GM12878 (cell line): Measurements from ENCODE around the gene CFAP99. TPM values are rescaled to one million over a fixed set of nuclear protein-coding genes. Genes with fewer than 3 reads are reported as not detected.

Source experiments
- ATAC-seq: fragments of 200-7000 bp; cut with Tn5 transposase; 3 replicates; pipeline ENCODE4 v1.9.1; 2020; ENCODE audit warnings: mild to moderate bottlenecking, moderate library complexity
- BruUV-seq: library from RNA; stranded (reverse); fragments of 400-500 nt; replicated peaks from 2 replicates; lab custom pipeline; 2021; lab: Mats Ljungman, UMichigan
- CTCF ChIA-PET: fragments of 300-600 bp; sonication (Branson Sonifier 250); formaldehyde crosslinking; extraction: SDS; loops from one replicate; lab custom pipeline; 2021; ENCODE audit warnings: inconsistent platforms; lab: Yijun Ruan, JAX
- POLR2A ChIA-PET: fragments of 350-600 bp; formaldehyde crosslinking; extraction: SDS; loops from one replicate; lab custom pipeline; 2021; ENCODE audit warnings: inconsistent platforms; lab: Charles Lee
- RAD21 ChIA-PET: fragments of 300-600 bp; sonication (Branson Sonifier 250); formaldehyde crosslinking; loops from one replicate; lab custom pipeline; 2023; ENCODE audit warnings: antibody characterized with exemption; ENCODE audit not compliant: unreplicated experiment; lab: Charles Lee
- SMC1A ChIA-PET: fragments of 300-600 bp; sonication (Branson Sonifier 250); formaldehyde crosslinking; loops from one replicate; lab custom pipeline; 2023; ENCODE audit not compliant: unreplicated experiment, uncharacterized antibody; lab: Charles Lee
- DNase-seq: peaks from one replicate; pipeline ENCODE4 v3.0.0-alpha.2; 2011; ENCODE audit warnings: low read depth, low spot score
- FAIRE-seq: peaks from 3 replicates; lab custom pipeline; 2011; peaks lifted over from hg19 to GRCh38; lab: Jason Lieb, UNC
- H2AFZ ChIP-seq: 2 replicates; pipeline ENCODE4 v1.6.0; 2011; ENCODE audit warnings: low read depth, low read length, control low read depth; ENCODE audit not compliant: control insufficient read depth
- H3K27ac ChIP-seq: 2 replicates; pipeline ENCODE4 v1.5.1; 2011; ENCODE audit warnings: control low read depth; ENCODE audit not compliant: control insufficient read depth, insufficient read depth
- H3K27me3 ChIP-seq, 2 experiments: replicated peaks in 1 of 2; 2 replicates each; pipeline versions ENCODE4 v1.6.0 to v1.6.1; 2011; ENCODE audit warnings: low read length in 1 of 2; ENCODE audit not compliant: control insufficient read depth in 2 of 2, insufficient read depth in 2 of 2
- H3K36me3 ChIP-seq, 2 experiments: 2 replicates each; pipeline ENCODE4 v1.5.1; 2011; ENCODE audit warnings: low read length in 1 of 2; ENCODE audit not compliant: control insufficient read depth in 2 of 2, insufficient read depth in 2 of 2
- H3K4me1 ChIP-seq: 2 replicates; pipeline ENCODE4 v1.6.1; 2011; ENCODE audit warnings: mild to moderate bottlenecking, low read length, moderate library complexity, mixed read lengths; ENCODE audit not compliant: control insufficient read depth, insufficient read depth
- H3K4me2 ChIP-seq: 2 replicates; pipeline ENCODE4 v1.6.0; 2011; ENCODE audit warnings: control low read depth; ENCODE audit not compliant: control insufficient read depth, insufficient read depth
- H3K4me3 ChIP-seq: fragments of 200-600 bp; sonication (generic); 2 replicates; pipeline ENCODE4 v1.5.1; 2016
- H3K79me2 ChIP-seq: 2 replicates; pipeline ENCODE4 v1.6.0; 2011; ENCODE audit warnings: low read length; ENCODE audit not compliant: control insufficient read depth, insufficient read depth
- H3K9ac ChIP-seq: 2 replicates; pipeline ENCODE4 v1.8.0; 2011; ENCODE audit warnings: low read length, control low read depth, mixed read lengths; ENCODE audit not compliant: control insufficient read depth, insufficient read depth
- H3K9me3 ChIP-seq: replicated peaks from 3 replicates; pipeline ENCODE4 v1.5.1; 2011; ENCODE audit warnings: mild to moderate bottlenecking, low read length; ENCODE audit not compliant: control insufficient read depth, insufficient read depth
- H4K20me1 ChIP-seq: 2 replicates; pipeline ENCODE4 v1.6.0; 2011; ENCODE audit not compliant: control insufficient read depth, insufficient read depth
- BCLAF1 ChIP-seq: fragments of 450-650 bp; IDR thresholded peaks from 2 replicates; pipeline ENCODE4 v1.6.1; 2017; ENCODE audit warnings: antibody characterized with exemption, mild to moderate bottlenecking, moderate library complexity
- CUX1 ChIP-seq: IDR thresholded peaks from 2 replicates; pipeline ENCODE4 v1.6.1; 2012; ENCODE audit warnings: improper control_type of control experiment, low read depth, low read length; ENCODE audit not compliant: insufficient replicate concordance
- ZNF592 ChIP-seq: fragments of 450-650 bp; IDR thresholded peaks from 2 replicates; pipeline ENCODE4 v1.6.1; 2017; ENCODE audit warnings: mild to moderate bottlenecking, moderate library complexity
- WGBS: methylation state at CpG from one replicate; pipeline ENCODE4 v1.1.6; 2016; ENCODE audit warnings: low lambda C conversion rate; ENCODE audit not compliant: insufficient replicate concordance, insufficient coverage; ENCODE audit errors: missing lambda C conversion rate; 5-methylcytosine and 5-hydroxymethylcytosine counted together
- in situ Hi-C: fragments of 300-500 bp; cut with MboI; formaldehyde crosslinking; loops from 9 replicates; pipeline ENCODE4 v1.14.3; 2018; ENCODE audit warnings: mixed read lengths
- intact Hi-C: fragments of 100-400 bp; cut with micrococcal nuclease; formaldehyde crosslinking; loops from one replicate; pipeline ENCODE4 v1.14.2; 2022; ENCODE audit not compliant: unreplicated experiment
- polyA plus RNA-seq, 11 experiments: library from polyadenylated mRNA; depleted of rRNA in 4 of 11; unstranded in 6 of 11; stranded (reverse) in 5 of 11; fragments of >200 nt; fragmentation: Nextera tagmentation in 4 of 11; fragmentation: Illumina TruSeq in 1 of 11; extraction: Ambion mirVana in 4 of 11; extraction: Trizol in 1 of 11; gene quantifications; 1 replicate in 1 of 11; 2 replicates in 10 of 11; pipeline versions ENCODE4 v1.2.1 to v1.2.3, GENCODE V29; 2011 to 2016; ENCODE audit warnings: inconsistent platforms in 2 of 11, missing spikeins in 2 of 11, low read depth in 1 of 11
- total RNA-seq, 4 experiments: library from RNA; depleted of rRNA in 3 of 4; stranded (reverse); fragments of >200 nt in 3 of 4; fragmentation: Illumina TruSeq in 1 of 4; extraction: Trizol in 1 of 4; gene quantifications; 2 replicates each; pipeline versions ENCODE4 v1.2.1 to v1.2.3, GENCODE V29; 2013 to 2021

CFAP99 gene
- total and polyA plus RNA-seq, 10 of the 15 experiments (the other 5 are each of a cell fraction or from before 2014, with no cell fraction given), result not detected

- BruUV-seq, result no TSS peak
- SMC1A ChIA-PET, result interaction anchor here (0.9 to 1.6 kb wide), 3 partner anchors 14 to 217 kb away, joined by 3 to 5 read pairs (median 3); no protein-coding TSS in a partner anchor
- RAD21 ChIA-PET, result interaction anchor here (0.6 to 1.2 kb wide), 2 partner anchors 9 to 217 kb away, joined by 3 to 5 read pairs; no protein-coding TSS in a partner anchor
- in situ Hi-C loops, result no loop called here
- peaks cover 0 to 1% of the 10 kb centered on the region in 2 experiments; a peak in 2 of 4 replicates for H3K27me3 ChIP-seq
- FAIRE-seq, result no peak
- H3K4me2 ChIP-seq, result no peak overlapping the region
- no peaks in the 10 kb centered on the region for H3K9me3 ChIP-seq
- H4K20me1 ChIP-seq, result no peaks in the 10 kb centered on the region
- POLR2A ChIA-PET, result no interaction called here
- CTCF ChIA-PET, result interaction anchor here (0.6 to 1.8 kb wide), 4 partner anchors 18 to 217 kb away, joined by 3 to 6 read pairs (median 3); partner anchors contain the start of gene CFAP99
- no peak for TF ChIP-seq BCLAF1
- no peak for TF ChIP-seq ZNF592
- TF ChIP-seq CUX1, result no peak
- TF ChIP-seq, all 136 proteins: peak for 0
- H3K27ac ChIP-seq, result no peak overlapping the region
- intact Hi-C loops, result no loop called here
- no peak for ATAC-seq
- no peaks in the 10 kb centered on the region for H3K79me2 ChIP-seq
- no peak overlapping the region for H3K4me3 ChIP-seq
- peaks cover 3% of the 10 kb centered on the region; the same call in 1 of the 2 replicates for H3K4me1 ChIP-seq
- DNase-seq, result no peak
- WGBS, result 59% methylated on average over 30 of the region's 30 CpGs
- H3K9ac ChIP-seq, result no peak overlapping the region
- no peak overlapping the region for H2AFZ ChIP-seq
- H3K36me3 ChIP-seq, result no peaks in the 10 kb centered on the region
Measured at GRCh38 chr4:2436761-2437474, 18.2 kb downstream of the CFAP99 start.
